T47D (cell line): Measurements from ENCODE around the gene SNORC.

Source experiments
- DNase-seq, 2 experiments: peaks; one replicate each; pipeline versions ENCODE4 v3.0.0 to v3.0.0-alpha.2; 2011 to 2012; ENCODE audit warnings: low read depth in 1 of 2, low spot score in 1 of 2
- JUND ChIP-seq: IDR thresholded peaks from 2 replicates; pipeline ENCODE4 v1.6.1; 2012; ENCODE audit warnings: low read depth
- in situ Hi-C: cut with HindIII; loops from 2 replicates; pipeline ENCODE4 v1.10.0; 2016; ENCODE audit warnings: low sequenced_read_pairs, low pct_unique_long_range_greater_than_20kb

Gene SNORC

GRCh38 chr2:232872826-232873225 lies 2.8 kb downstream of the SNORC start:
- DNase-seq = no peak
- in situ Hi-C loops = no loop called here
- TF ChIP-seq JUND = no peak

GRCh38 chr2:232873292-232873908 lies 3.3 kb downstream of the SNORC start:
- TF ChIP-seq JUND = no peak
- in situ Hi-C loops = no loop called here
- DNase-seq = no peak

- no peak for DNase-seq
- in situ Hi-C loops = no loop called here
These were observed 4.0 kb downstream of the SNORC start for GRCh38 chr2:232873909-232874641.

DNA sequence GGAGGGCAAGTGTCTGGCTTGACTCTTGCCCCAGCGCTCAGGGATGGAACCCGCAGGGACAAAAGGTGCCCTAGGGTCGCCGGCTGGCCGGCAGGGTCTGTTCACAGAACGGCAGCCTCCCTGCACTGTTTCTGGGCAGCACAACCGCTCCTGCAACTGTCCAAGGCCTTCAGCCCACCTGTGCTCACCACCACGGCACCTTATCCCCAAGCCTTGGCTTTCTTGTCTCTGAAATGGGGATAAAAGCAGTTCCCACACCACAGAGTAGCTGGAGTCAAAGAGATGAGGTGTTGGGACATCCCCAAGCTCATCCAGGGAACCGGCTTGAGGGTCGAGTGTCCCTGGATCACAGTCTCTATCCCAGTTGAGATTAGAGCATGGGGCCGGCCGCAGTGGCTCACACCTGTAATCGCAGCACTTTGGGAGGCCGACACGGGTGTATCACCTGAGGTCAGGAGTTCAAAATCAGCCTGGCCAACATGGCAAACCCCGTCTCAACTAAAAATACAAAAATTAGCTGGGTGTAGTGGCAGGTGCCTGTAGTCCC lies 4.7 kb downstream of the SNORC start:
- no peak for TF ChIP-seq JUND
- in situ Hi-C loops = no loop called here
- DNase-seq = no peak

More at GRCh38 chr2:232873909-232874641, 4.0 kb downstream of the SNORC start:
- no peak for TF ChIP-seq JUND

DNA sequence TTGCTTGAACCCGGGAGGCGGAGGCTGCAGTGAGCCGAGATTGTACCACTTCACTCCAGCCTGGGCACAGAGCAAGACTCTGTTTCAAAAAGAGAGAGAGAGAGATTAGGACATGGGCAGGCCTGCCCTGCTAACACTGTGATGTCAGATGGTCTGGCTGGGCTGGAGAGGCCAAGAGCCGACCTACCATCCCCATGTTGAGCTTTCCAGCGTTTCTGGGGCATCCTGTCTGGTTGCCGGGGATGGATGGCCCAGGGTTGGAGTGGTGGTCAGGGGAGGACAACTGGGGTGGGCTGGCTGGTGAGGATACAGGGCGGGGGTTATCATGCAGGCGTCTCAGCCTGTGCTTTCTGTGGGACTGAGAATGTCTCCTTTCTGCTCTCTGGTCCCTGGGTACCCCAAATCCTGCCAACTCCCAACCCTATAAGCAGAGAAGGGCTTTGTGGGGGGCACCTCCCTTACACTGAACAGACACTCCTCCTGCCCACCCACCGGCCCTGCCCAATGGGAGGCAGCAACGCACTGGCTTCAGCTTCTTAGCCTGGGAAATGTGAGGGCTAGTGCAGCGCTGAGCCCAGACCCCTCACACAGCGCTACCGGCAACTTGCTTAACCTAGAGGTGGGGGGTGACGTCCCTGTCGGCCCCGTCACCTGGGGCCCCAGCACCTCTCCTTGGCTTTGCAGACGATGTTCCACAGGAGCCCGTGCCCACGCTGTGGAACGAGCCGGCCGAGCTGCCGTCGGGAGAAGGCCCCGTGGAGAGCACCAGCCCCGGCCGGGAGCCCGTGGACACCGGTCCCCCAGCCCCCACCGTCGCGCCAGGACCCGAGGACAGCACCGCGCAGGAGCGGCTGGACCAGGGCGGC lies 5.4 kb downstream of the SNORC start:
- in situ Hi-C loops = no loop called here
- DNase-seq = no peak
- no peak for TF ChIP-seq JUND

- in situ Hi-C loops = no loop called here
- TF ChIP-seq JUND = no peak
- DNase-seq = no peak
These were observed 6.3 kb downstream of the SNORC start for GRCh38 chr2:232876161-232876977.

- no peak for TF ChIP-seq JUND
- no peak for DNase-seq
- in situ Hi-C loops = no loop called here
These were observed 6.9 kb downstream of the SNORC start for GRCh38 chr2:232876978-232877441.

- DNase-seq = no peak
- in situ Hi-C loops = no loop called here
- no peak for TF ChIP-seq JUND
These were observed 8.0 kb downstream of the SNORC start for GRCh38 chr2:232877940-232878511.

DNA sequence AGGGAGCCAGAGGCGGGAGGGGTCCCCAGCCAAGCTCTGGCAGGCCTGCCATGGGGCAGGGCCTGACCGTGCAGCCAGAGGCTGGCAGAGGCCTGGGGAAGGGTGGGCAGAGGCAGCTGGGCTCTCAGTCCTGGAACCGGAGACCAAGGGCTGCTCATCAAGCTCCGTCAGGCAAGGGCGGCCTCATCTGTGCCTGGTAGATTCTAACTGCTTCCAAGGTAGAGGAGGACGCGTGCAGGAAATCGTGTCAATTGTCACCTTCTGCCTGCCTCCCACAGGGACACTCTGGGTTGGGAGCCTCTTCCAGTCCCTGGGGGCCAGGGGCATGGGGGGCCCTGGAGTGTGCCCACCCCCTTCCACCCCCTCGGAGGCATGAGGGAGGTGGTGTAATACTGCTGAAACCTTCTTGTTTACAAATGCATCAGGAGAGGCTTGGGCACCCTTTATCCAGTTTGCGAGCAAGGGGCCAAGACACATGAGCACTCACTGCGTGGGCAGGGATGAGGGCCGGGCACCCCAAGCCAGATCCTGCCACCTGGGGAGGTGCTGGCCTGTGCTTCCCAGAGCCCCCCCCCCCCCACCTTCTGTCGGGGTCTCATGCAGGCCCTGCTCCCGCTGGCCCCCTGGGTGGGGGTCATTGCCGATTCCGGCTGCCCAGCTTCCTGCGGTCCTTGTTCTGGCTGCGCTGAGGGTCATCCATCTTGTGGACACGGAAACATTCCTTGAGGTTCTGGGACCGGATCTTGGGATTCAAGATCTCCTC lies 9.0 kb downstream of the SNORC start:
- no peak for TF ChIP-seq JUND
- DNase-seq = no peak
- in situ Hi-C loops = no loop called here

DNA sequence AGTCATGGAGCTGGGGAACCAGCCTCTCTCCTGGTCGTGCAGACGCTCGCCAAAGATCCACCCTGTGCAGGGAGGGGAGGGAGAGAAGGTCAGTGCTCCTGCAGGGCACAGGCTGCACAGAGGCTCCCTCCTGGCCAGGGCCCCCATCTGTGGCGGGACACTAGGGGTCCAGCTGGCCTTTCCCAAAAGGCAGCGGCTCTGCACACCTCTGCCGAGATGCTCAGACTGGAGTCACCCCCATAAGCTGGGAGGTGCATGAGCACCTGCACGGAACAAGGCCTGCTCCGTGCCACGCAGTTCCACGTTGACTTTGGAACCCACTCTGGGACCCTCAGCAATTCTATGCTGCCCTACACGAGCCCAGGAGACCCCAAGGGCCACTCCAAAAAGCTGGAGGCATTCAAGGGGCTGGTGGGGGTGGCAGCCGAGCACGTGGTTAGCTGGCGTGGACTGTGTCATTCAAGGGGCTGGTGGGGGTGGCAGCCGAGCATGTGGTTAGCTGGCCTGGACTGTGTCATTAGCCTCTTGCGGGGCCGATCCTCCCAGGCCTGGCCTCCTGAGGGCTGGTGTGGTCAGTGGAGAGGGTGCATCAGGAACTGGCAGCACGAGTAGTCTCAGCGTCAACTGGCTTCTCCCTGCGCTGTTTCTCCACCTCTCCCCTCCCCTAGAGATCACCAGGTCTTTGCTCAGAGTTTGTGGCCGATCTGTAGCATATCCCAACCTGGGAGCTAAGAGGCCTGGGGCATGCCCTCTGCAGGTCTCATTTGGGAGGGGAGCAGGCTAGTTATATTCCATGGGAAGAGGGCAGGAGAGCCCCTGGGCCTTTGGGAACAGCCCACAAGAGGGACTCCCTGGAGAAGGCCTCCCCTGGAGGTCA lies 9.8 kb downstream of the SNORC start:
- DNase-seq = no peak
- in situ Hi-C loops = no loop called here
- no peak for TF ChIP-seq JUND
